Stomach (tissue), 4 donors: ENCODE measurements around the gene TENT4B.

ENCODE experiments used
- CTCF ChIP-seq, 7 experiments: fragments of 450-650 bp in 4 of 7; fragments of 200-600 bp in 3 of 7; sonication (generic) in 3 of 7; IDR thresholded peaks; one replicate each; pipeline ENCODE4 v1.5.1; 2016 to 2019; ENCODE audit warnings: antibody characterized with exemption in 7 of 7, control low read depth in 2 of 7, mild to moderate bottlenecking in 1 of 7
- EP300 ChIP-seq: sonication (generic); formaldehyde crosslinking; IDR thresholded peaks from one replicate; pipeline ENCODE4 v1.6.1; 2017; ENCODE audit warnings: antibody characterized with exemption
- POLR2A ChIP-seq, 4 donors: fragments of 450-650 bp; IDR thresholded peaks; one replicate each; pipeline ENCODE4 v1.6.1; 2016; ENCODE audit warnings: antibody characterized with exemption in 4 of 4, control low read depth in 2 of 4, mild to moderate bottlenecking in 1 of 4, moderate library complexity in 1 of 4
- POLR2AphosphoS5 ChIP-seq, 3 donors: sonication (generic); formaldehyde crosslinking; IDR thresholded peaks; one replicate each; pipeline ENCODE4 v1.6.1; 2016; ENCODE audit warnings: antibody characterized with exemption in 3 of 3

- TF ChIP-seq POLR2A (IDR thresholded peaks at IDR 0.05) = no peak
- TF ChIP-seq CTCF (IDR thresholded peaks at IDR 0.05) = no peak
- no peak for TF ChIP-seq POLR2AphosphoS5 (IDR thresholded peaks at IDR 0.05)
- TF ChIP-seq EP300 = no peak
These were observed 123.2 kb downstream of the TENT4B start for GRCh38 chr16:50276326-50276640.
